ENCODE data around the gene RALGPS1. TPM values are rescaled to one million over a fixed set of nuclear protein-coding genes. Genes with fewer than 3 reads are reported as not detected.

RALGPS1 gene
- total RNA-seq, 1 donor from 2014 or later: 30.7 TPM

DNA sequence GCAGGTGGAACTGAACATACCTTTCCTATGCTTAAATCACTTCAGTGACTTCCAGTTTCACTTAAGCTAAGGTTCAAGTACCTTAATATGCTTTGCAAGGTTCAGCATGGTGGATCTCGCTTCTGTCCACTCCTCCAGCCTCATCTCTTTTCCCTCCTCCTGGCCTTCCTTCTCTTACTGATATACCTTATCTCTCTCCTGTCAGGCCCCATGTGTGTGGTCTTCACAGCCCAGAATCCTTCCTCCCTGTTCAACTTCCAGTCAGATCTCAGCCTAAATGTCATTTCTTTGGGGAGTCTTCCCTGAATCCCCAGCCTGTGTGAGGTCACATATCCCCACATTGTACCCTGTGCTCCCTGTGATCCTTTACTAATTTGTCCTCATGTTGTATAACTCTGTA is 120.1 kb downstream of the RALGPS1 start:
- no peak overlapping the region for H3K4me2 ChIP-seq
- no peaks in the 10 kb centered on the region for H3K27me3 ChIP-seq
- TF ChIP-seq EZH2 (IDR thresholded peaks at IDR 0.05) (no peak), EZH2phosphoT487 (IDR thresholded peaks at IDR 0.05) (no peak)
- TF ChIP-seq, protein P1, sequence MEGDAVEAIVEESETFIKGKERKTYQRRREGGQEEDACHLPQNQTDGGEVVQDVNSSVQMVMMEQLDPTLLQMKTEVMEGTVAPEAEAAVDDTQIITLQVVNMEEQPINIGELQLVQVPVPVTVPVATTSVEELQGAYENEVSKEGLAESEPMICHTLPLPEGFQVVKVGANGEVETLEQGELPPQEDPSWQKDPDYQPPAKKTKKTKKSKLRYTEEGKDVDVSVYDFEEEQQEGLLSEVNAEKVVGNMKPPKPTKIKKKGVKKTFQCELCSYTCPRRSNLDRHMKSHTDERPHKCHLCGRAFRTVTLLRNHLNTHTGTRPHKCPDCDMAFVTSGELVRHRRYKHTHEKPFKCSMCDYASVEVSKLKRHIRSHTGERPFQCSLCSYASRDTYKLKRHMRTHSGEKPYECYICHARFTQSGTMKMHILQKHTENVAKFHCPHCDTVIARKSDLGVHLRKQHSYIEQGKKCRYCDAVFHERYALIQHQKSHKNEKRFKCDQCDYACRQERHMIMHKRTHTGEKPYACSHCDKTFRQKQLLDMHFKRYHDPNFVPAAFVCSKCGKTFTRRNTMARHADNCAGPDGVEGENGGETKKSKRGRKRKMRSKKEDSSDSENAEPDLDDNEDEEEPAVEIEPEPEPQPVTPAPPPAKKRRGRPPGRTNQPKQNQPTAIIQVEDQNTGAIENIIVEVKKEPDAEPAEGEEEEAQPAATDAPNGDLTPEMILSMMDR (IDR thresholded peaks at IDR 0.05): no peak
- no peaks in the 10 kb centered on the region for H3K9me3 Mint-ChIP-seq
- no peak overlapping the region for H3K27ac ChIP-seq
- H3K4me1 Mint-ChIP-seq: peaks cover 9% of the 10 kb centered on the region
- no peaks in the 10 kb centered on the region for H3K36me3 ChIP-seq
- no peaks in the 10 kb centered on the region for H3F3A ChIP-seq (ENCODE audit: low read depth)
- no peak for DNase-seq (ENCODE audit: low spot score)
- no peaks in the 10 kb centered on the region for H3K36me3 Mint-ChIP-seq
- H4K20me1 ChIP-seq (ENCODE audit: low read depth): no peaks in the 10 kb centered on the region
- no peak overlapping the region for H3K27ac Mint-ChIP-seq
- H3K9me3 ChIP-seq (ENCODE audit: low read depth): no peaks in the 10 kb centered on the region
- no peak overlapping the region for H3K4me3 ChIP-seq
- no peak overlapping the region for H3K4me3 Mint-ChIP-seq
- H3K9ac ChIP-seq: no peak overlapping the region
- H3K79me2 ChIP-seq (ENCODE audit: low read depth): no peaks in the 10 kb centered on the region
- peaks cover 5% of the 10 kb centered on the region for H3K4me1 ChIP-seq
- no peaks in the 10 kb centered on the region for H3K27me3 Mint-ChIP-seq (ENCODE audit: insufficient read depth, low read depth)
- no peak overlapping the region for H2AFZ ChIP-seq (replicated peaks)

GRCh38 chr9:127035423-127035822 is 120.8 kb downstream of the RALGPS1 start:
- Mint-ChIP-seq H3K9me3 (no peaks in the 10 kb centered on the region), H3K4me1 (peaks cover 9% of the 10 kb centered on the region), H3K27ac (no peak overlapping the region), H3K36me3 (no peaks in the 10 kb centered on the region), H3K27me3 (ENCODE audit: insufficient read depth, low read depth) (no peaks in the 10 kb centered on the region), H3K4me3 (no peak overlapping the region)
- H3F3A ChIP-seq (ENCODE audit: low read depth): no peaks in the 10 kb centered on the region
- no peak overlapping the region for H2AFZ ChIP-seq (replicated peaks)
- no peak overlapping the region for H3K27ac ChIP-seq
- TF ChIP-seq EZH2 (IDR thresholded peaks at IDR 0.05) (no peak), EZH2phosphoT487 (IDR thresholded peaks at IDR 0.05) (no peak)
- TF ChIP-seq, protein P1 (IDR thresholded peaks at IDR 0.05): no peak
- DNase-seq (ENCODE audit: low spot score): no peak
- no peaks in the 10 kb centered on the region for H3K9me3 ChIP-seq (ENCODE audit: low read depth)
- no peak overlapping the region for H3K9ac ChIP-seq
- no peak overlapping the region for H3K4me2 ChIP-seq
- peaks cover 5% of the 10 kb centered on the region for H3K4me1 ChIP-seq
- no peaks in the 10 kb centered on the region for H3K79me2 ChIP-seq (ENCODE audit: low read depth)
- H3K27me3 ChIP-seq: no peaks in the 10 kb centered on the region
- no peaks in the 10 kb centered on the region for H4K20me1 ChIP-seq (ENCODE audit: low read depth)
- no peaks in the 10 kb centered on the region for H3K36me3 ChIP-seq
- H3K4me3 ChIP-seq: no peak overlapping the region

DNA sequence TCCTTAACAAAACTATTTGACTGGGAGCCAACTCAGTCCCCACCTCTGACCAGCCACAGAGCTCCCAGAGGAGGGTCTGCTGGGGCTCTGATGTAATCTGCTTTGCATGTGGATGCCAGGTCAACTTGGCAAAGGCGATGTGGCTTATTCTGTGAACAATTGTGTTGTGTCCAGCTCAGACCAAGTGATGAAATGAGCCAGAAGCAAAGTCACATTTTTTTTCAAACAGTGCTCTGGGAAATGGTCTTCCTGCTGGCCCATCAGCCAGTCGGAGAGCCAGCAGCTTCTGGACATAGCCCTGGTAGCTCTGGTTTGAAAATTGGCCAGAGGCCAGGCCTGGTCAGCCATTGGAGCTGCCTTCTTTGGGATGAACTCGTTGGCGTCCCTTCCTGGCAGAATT is 121.4 kb downstream of the RALGPS1 start:
- no peak overlapping the region for H3K4me3 Mint-ChIP-seq
- H3K27ac ChIP-seq: no peak overlapping the region
- peaks cover 5% of the 10 kb centered on the region for H3K4me1 ChIP-seq
- no peaks in the 10 kb centered on the region for H3K36me3 ChIP-seq
- no peak overlapping the region for H2AFZ ChIP-seq (replicated peaks)
- H3K27me3 ChIP-seq: no peaks in the 10 kb centered on the region
- no peak for DNase-seq (ENCODE audit: low spot score)
- H3K4me3 ChIP-seq: no peak overlapping the region
- no peak overlapping the region for H3K9ac ChIP-seq
- H3K4me1 Mint-ChIP-seq: peaks cover 9% of the 10 kb centered on the region
- TF ChIP-seq EZH2 (IDR thresholded peaks at IDR 0.05): no peak
- no peak for TF ChIP-seq EZH2phosphoT487 (IDR thresholded peaks at IDR 0.05)
- TF ChIP-seq, protein P1 (IDR thresholded peaks at IDR 0.05): no peak
- H4K20me1 ChIP-seq (ENCODE audit: low read depth): no peaks in the 10 kb centered on the region
- no peaks in the 10 kb centered on the region for H3K36me3 Mint-ChIP-seq
- no peaks in the 10 kb centered on the region for H3K9me3 Mint-ChIP-seq
- H3K27ac Mint-ChIP-seq: no peak overlapping the region
- H3F3A ChIP-seq (ENCODE audit: low read depth): no peaks in the 10 kb centered on the region
- no peaks in the 10 kb centered on the region for H3K27me3 Mint-ChIP-seq (ENCODE audit: insufficient read depth, low read depth)
- H3K79me2 ChIP-seq (ENCODE audit: low read depth): no peaks in the 10 kb centered on the region
- no peak overlapping the region for H3K4me2 ChIP-seq
- H3K9me3 ChIP-seq (ENCODE audit: low read depth): no peaks in the 10 kb centered on the region
